ENCODE measurements around the gene TFAP2A. TPM values are rescaled to one million over a fixed set of nuclear protein-coding genes. Genes with fewer than 3 reads are reported as not detected.

Gene TFAP2A
- polyA plus RNA-seq, 1 donor from 2014 or later: 0.78 TPM

GRCh38 chr6:10434235-10434634 is 19.4 kb upstream of the TFAP2A start:
- TF ChIP-seq SMC3 (conservative IDR thresholded peaks at IDR 0.05; ENCODE audit: poor library complexity): no peak
- TF ChIP-seq MXI1 (conservative IDR thresholded peaks at IDR 0.05; ENCODE audit: poor library complexity, severe bottlenecking): no peak
- no peak for TF ChIP-seq TAF1 (IDR thresholded peaks at IDR 0.05; ENCODE audit: low read depth)
- no peak for TF ChIP-seq RAD21 (conservative IDR thresholded peaks at IDR 0.05)
- TF ChIP-seq EZH2 (IDR thresholded peaks at IDR 0.05; ENCODE audit: borderline replicate concordance, insufficient read depth, low read length, poor library complexity, severe bottlenecking): no peak
- no peak for TF ChIP-seq CTCF (IDR thresholded peaks at IDR 0.05; ENCODE audit: poor library complexity, severe bottlenecking)
- TF ChIP-seq EP300 (conservative IDR thresholded peaks at IDR 0.05; ENCODE audit: poor library complexity, severe bottlenecking): no peak
- TF ChIP-seq REST (IDR thresholded peaks at IDR 0.05; ENCODE audit: borderline replicate concordance): no peak
- TF ChIP-seq POLR2AphosphoS5 (IDR thresholded peaks at IDR 0.05): no peak
- H3F3A ChIP-seq (ENCODE audit: insufficient read depth, low read length, poor library complexity, severe bottlenecking): no peaks in the 10 kb centered on the region
- no peaks in the 10 kb centered on the region for H4K20me1 ChIP-seq (ENCODE audit: insufficient read depth)
- H3K36me3 ChIP-seq (ENCODE audit: insufficient read depth, low read length): no peaks in the 10 kb centered on the region
- no peak overlapping the region for H3K27ac ChIP-seq (ENCODE audit: low read length)
- peaks cover 9% of the 10 kb centered on the region for H3K27me3 ChIP-seq (ENCODE audit: insufficient read depth, low read depth, low read length)
- H3K79me2 ChIP-seq (replicated peaks; ENCODE audit: insufficient read depth, low read length): no peaks in the 10 kb centered on the region
- H3K4me2 ChIP-seq (ENCODE audit: low read length): no peak overlapping the region
- H3K4me3 ChIP-seq (ENCODE audit: low read length): no peak overlapping the region
- no peaks in the 10 kb centered on the region for H3K9me3 ChIP-seq (ENCODE audit: low read length)
- H3K9ac ChIP-seq (ENCODE audit: low read length): no peak overlapping the region
- H2AFZ ChIP-seq (ENCODE audit: low read depth, low read length): no peak overlapping the region
- H3K9me2 ChIP-seq (ENCODE audit: insufficient read depth, low read length): no peaks in the 10 kb centered on the region

GRCh38 chr6:10433322-10433721 is 18.4 kb upstream of the TFAP2A start:
- Histone ChIP-seq H3K27me3 (ENCODE audit: insufficient read depth, low read depth, low read length) (peaks cover 18% of the 10 kb centered on the region), H3K79me2 (replicated peaks; ENCODE audit: insufficient read depth, low read length) (no peaks in the 10 kb centered on the region), H4K20me1 (ENCODE audit: insufficient read depth) (no peaks in the 10 kb centered on the region), H3K9me2 (ENCODE audit: insufficient read depth, low read length) (no peaks in the 10 kb centered on the region), H3K9me3 (ENCODE audit: low read length) (no peaks in the 10 kb centered on the region), H3K9ac (ENCODE audit: low read length) (no peak overlapping the region), H3K4me2 (ENCODE audit: low read length) (no peak overlapping the region), H3K36me3 (ENCODE audit: insufficient read depth, low read length) (no peaks in the 10 kb centered on the region), H3K27ac (ENCODE audit: low read length) (no peak overlapping the region), H2AFZ (ENCODE audit: low read depth, low read length) (no peak overlapping the region), H3F3A (ENCODE audit: insufficient read depth, low read length, poor library complexity, severe bottlenecking) (no peaks in the 10 kb centered on the region), H3K4me3 (ENCODE audit: low read length) (no peak overlapping the region)
- TF ChIP-seq MXI1 (conservative IDR thresholded peaks at IDR 0.05; ENCODE audit: poor library complexity, severe bottlenecking) (no peak), RAD21 (conservative IDR thresholded peaks at IDR 0.05) (no peak), CTCF (IDR thresholded peaks at IDR 0.05; ENCODE audit: poor library complexity, severe bottlenecking) (no peak), SMC3 (conservative IDR thresholded peaks at IDR 0.05; ENCODE audit: poor library complexity) (no peak), POLR2AphosphoS5 (IDR thresholded peaks at IDR 0.05) (no peak), TAF1 (IDR thresholded peaks at IDR 0.05; ENCODE audit: low read depth) (no peak), REST (IDR thresholded peaks at IDR 0.05; ENCODE audit: borderline replicate concordance) (no peak), EP300 (conservative IDR thresholded peaks at IDR 0.05; ENCODE audit: poor library complexity, severe bottlenecking) (no peak), EZH2 (IDR thresholded peaks at IDR 0.05; ENCODE audit: borderline replicate concordance, insufficient read depth, low read length, poor library complexity, severe bottlenecking) (no peak)

Measured in neural cell (in vitro differentiated cells).